ENCODE results near the gene ZMYM5.

- no peak for TF ChIP-seq CTCF (IDR thresholded peaks at IDR 0.05; ENCODE audit: low read depth, low read length)
- TF ChIP-seq MAX (IDR thresholded peaks at IDR 0.05; ENCODE audit: low read depth, low read length) = no peak
- TF ChIP-seq POLR2A (IDR thresholded peaks at IDR 0.05; ENCODE audit: extremely low read depth, insufficient read length) = no peak
- no peak for TF ChIP-seq MYC (IDR thresholded peaks at IDR 0.05; ENCODE audit: low read depth, low read length)
These were observed 71.4 kb downstream of the ZMYM5 start for GRCh38 chr13:19791953-19792537.

Data from NB4 (cell line).